ENCODE results near the gene TTC33.

The TTC33 gene

DNA sequence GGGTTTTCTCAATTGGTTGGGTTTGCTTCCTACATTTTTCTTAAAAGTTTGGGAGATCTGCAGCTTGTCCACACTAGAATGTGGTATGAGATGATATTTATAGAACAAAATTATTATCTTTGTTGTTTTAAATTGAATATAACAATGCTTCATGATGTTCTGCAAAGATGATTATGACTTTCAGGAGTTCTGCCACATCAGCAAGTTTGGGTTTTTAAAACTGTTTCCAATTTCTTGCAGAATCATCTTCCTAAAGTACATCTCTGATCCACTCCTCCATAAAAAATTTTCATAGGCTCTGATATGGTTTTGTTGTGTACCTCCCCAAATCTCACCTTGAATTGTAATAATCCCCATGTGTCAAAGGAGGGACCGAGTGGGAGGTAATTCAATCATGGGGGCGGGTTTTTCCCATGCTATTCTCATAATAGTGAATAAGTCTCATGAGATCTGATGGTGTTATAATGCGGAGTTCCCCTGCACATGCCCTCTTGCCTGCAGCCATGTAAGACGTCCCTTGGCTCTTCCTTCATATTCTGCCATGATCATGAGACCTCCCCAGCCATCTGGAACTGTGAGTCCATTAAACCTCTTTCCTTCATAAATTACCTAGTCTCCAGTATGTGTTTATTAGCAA is 195.2 kb downstream of the TTC33 start:
- no peak for DNase-seq

DNA sequence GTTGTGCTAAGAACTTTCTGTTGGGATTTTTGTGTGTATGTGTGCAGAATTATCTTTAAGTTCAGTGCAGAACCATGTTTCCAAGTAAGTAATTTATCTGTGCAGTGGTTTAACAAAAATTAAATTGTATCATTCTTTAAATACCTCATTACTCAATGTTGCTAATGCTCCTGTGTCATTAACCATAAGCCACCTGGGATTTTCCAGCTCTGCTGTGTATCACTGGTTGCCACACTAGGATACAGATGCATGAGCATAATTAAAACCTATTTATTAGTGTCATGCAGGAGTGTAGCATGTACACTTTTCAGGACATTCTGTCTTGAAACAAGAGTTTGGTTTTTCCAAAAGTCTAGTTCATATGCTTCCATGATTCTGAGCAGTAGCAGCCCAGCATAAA is 196.5 kb downstream of the TTC33 start:
- no peak for DNase-seq

DNA sequence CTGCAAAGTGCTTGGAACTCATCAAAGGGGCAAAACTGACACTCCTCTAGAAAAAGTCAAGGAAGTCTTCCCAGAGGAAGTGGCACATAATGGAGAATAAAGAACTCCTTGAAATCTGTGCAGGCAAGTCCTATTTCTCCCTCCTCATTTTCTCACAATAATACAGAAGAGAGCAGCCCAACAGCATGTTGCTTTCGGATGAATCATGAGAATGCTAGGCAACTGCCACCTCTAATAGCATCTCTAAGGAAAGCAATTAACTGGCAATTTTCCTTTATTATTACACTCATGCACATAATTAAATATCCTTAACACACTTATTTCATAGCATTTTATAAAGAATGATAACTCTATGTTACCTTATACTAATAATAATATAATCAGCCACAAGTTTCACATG is 198.3 kb downstream of the TTC33 start:
- DNase-seq, result no peak

DNA sequence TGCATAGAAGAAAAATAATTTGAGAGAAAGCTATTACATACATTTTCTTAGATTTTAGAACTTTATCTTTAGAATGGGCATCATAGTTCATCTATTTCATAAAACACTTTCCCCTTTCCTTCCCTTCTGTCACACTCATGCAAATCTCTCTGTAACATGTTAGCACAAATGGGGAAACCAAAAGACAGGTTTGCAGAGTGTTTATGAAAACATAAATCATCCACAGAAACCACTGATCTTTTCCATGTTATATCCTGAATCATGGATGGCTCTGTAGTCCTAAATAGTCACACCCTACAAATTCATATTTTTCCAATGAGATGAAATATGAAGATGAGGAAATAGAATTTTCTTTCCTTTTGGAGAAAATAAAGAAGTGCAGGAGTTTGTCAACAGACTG is 198.9 kb downstream of the TTC33 start:
- DNase-seq, result no peak

DNA sequence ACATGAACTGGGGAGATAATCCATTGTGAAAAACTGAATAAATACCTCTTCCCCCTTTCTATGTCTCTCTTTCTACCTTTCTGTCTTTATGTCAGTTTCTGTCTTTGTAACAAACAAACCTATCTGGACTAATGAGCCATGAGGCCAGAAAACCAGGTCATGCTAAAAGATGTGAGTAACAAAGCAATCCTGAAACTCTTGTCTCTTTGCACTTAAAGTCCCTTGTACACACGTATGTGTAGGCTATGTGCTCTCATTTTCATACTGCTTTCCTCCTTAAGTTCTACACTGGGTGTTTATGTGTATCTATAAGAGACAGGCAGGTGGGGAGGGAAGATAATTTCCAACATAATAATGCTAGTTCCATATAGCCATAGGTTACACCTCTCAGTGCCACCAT is 199.9 kb downstream of the TTC33 start:
- DNase-seq, result no peak

DNA sequence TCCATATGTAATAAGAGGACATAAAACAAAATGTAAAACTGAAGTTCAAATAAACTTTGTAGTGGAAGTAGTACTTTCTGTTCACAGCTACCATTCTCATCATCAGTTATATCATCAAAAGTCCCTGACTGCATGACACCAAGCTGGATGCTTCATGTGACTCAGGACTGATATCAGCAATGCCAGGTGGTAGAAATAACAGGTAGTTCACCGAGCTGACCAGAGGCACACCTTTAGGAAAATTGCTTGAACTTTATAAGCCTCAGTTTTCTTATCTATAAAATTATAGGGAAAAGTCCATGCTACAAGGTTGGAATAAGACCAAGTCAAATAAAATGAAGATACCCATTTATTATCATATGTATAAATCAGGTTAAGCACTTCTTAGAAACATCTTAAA is 200.9 kb downstream of the TTC33 start:
- no peak for DNase-seq

DNA sequence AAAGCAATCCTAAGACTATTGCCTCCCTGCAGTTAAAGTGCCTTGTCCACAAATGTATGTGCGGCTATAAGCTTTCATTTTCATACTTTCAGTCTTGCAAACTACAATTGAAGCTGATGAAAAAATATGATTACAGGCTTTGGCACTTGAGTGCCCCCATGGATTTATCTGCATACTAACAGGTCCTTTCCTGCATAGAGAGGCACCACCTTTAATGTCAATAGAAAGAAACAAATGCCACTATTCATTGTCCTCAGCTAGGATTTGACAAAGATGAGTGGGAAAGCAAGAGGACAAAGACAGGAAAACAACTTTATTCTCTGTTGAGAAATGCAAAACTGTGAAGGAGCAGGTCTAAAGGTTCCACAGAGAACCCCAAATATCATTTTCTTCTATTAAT is 201.7 kb downstream of the TTC33 start:
- no peak for DNase-seq

DNA sequence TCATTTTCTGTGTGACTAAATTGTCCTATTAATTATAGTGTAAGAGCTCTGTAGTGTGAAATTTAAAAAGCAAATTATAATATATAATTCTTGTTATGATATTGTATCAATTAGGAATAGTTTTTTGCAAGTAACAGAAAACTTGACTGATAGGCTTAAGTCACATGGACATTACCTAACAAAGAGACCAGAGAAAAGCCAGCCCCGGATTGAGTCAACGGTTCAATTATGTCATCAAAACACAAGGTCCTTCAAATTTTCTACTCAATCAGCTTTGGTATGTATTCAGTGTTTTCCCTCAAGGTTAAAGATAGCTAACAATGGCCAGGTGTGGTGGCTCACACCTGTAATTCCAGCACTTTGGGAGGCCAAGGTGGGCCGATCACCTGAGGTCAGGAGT is 202.8 kb downstream of the TTC33 start:
- DNase-seq, result no peak

DNA sequence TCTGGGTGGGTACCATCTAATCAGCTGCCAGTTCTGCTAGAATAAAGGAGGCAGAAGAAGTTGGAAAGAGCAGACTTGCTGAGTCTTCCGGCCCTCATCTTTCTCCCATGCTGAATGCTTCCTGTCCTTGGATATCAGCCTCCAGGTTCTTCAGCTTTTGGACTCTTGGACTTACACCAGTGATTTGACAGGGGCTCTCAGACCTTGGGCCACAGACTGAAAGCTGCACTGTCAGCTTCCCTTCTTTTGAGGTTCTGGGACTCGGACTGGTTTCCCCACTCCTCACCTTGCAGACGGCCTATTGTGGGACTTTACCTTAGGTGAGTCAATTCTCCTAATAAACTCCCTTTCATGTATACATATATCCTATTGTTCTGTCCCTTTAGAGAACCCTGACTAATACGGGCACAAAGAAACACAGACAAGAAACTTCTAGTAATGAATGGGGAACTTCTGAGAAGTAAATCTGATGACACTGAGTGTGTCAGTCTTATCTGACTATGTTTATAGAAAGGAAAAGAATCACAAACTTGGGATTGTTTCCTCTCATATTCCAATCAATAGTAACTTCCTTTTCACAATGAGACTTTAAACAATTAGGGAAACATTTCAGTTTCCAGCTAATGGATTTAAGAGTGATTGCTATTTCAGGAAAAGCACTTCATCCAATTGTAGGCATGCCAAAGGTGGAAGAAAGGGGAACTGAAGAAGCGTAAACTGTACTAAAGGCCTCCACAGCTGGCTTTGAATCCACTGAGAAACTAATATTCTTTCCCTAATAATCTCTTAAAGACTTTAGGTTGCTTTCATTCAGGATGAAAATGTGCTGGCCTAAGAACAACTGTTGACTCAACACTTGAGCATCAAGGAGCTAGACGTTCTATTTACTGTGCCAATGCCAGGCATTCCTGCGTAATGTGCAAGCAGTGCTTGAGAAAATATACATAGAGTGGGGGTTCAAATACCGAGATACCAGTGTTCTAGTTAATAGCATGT is 204.0 kb downstream of the TTC33 start:
- DNase-seq, result no peak

DNA sequence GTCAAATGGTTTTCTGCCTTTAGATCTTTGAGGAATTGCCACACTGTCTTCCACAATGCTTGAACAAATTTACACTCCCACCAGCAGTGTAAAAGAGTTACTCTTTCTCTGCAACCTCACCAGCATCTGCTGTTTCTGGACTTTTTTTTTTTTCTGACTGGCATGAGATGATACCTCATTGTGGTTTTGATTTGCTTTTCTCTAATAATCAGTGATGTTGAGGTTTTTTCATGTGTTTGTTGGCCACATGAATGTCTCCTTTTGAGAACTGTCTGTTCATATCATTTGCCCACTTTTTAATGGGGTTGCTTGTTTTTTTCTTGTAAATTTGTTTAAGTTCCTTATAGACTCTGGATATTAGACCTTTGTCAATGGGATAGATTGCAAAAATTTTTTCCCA is 205.3 kb downstream of the TTC33 start:
- DNase-seq, result no peak

DNA sequence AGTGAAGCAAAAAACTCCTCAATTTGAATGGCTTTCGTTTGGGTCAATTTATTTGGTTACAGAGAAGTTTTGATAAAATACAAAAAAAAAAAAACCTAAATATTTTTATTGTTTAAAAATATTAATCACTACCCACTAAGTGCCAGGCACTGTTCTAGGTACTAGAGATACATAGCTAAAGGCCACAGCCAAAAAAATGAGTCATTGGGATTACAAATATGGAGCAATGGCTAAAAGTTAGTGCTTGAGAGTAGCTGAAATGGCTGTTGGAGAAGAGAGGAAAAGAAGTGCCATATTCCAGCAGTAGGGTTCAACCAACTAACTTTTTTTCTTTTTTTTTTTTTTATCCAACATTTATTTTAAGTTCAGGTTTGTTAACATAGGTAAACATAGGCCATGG is 206.1 kb downstream of the TTC33 start:
- no peak for DNase-seq

DNA sequence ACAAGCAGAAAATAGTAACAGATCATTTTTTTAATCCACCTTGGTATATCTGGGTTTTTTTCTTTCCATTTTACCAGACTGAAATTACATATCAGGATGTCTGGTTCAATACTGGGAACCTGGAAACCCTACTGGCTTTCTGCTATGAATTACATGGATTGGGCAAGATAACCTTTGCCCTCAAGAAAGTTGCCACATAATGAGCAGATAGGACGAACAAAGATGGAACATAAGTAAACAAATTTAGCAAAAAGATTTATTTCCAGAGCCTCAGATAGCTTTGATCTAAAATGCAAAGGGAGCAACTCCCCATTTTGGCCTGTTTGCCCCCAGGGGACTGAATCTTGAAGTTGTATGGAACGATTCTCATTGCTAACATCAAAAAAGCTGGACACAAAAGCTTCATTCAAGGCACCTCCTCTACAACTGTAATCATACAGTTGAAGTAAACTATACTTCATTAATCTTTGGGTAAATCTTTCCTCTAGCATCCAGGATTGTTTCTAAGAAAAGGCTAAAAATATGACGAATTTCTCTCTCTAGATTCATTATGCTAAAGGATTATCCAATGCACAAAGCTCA is 207.7 kb downstream of the TTC33 start:
- no peak for DNase-seq

DNA sequence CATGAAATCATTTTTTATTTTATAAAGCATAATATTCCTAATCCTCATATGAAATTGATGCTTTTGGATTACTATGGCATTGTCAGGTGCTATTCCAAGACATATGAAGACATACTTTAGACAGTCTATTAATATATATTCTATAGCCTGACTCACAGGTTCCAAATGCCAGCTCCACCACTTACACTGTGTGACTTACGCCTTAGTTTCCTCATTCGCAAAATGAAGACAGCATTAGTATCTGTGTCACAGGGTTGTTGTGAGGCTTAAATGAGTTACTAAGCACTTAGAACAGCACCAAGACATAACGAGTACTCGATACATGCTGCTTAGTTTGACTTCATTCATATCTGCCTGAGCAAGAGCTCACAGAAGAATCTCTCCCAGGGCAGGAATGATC is 208.2 kb downstream of the TTC33 start:
- no peak for DNase-seq

DNA sequence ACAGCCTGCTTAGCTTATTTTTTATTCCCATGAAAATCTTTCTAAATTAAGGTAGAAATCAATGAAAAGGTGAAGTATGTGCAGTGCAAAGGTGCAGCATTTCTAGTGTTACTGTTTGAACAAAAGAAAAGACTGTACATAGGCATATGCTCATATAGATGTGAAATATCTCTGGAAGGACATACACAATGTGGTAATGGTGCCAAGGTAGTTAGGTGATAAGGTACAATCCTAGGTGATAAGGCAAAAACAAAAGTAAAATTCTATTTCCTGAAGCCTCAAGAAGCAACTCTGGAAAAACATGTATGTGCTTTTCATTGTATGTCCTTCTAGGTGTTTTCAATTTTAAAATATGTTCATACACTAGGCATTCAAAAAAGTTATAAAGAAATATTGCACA is 215.5 kb downstream of the TTC33 start:
- DNase-seq, result no peak

DNA sequence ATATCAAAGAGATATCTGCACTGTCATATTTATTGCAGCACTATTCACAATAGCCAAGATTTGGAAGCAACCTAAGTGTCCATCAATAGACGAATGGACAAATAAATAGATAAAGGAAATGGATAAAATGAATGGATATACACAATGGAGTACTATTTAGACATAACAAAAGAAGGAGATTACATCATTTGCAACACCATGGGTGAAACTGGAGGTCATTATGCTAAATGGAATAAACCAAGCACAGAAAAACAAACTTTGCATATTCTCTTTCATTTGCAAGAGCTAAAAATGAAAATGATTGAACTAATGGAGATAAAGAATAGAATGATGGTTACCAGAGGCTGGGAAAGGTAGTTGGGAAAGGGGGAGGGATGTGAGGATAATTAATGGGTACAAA is 231.1 kb downstream of the TTC33 start:
- DNase-seq, result no peak

DNA sequence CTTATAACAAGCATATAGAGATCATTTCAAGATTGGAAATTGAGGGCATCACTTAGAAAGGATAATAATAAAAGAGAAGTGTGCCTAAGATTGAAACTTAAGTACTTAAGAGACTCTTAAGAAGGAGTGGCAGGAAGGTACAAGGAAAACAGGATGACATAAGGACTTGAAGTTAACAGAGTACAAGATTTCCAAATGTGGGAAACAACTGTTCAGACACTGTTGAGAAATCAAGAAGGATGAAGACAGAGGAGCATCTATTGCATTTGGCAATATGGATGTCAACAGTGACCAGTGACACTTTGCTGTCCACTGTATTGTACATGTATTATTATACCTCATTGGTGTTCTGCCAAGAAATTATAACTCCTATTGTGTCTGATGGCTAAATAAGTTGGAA is 233.8 kb downstream of the TTC33 start:
- DNase-seq, result no peak

DNA sequence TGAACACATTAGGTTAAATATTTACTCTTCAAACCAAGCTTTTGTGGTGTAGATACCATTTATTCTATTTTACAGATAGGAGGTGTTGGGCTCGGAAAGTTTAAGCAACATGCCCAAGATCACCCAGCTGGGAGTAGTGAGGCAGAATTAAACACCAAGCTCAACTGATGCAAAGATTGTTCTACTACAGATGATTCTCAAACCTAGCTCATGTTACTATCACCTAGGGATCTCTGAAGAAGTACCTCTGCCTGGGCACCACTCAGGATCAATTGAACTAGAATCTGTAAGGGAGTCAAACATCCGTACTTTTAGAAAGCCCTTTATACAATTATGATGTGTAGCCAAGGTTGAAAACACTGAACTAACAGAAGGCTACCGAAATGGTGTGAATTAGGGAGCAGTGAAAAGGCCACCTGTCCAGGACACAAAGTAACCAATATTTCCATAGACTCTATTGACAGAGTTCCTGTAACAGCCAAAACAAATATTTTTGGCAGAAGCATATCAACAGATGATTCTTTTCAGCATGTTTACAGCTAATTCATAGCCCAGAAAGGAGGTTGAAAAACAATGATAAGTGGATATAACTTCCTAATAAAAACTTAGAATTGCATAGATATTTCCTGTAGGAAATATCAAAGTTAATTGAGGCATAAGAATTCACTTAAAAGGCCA is 234.5 kb downstream of the TTC33 start:
- no peak for DNase-seq

DNA sequence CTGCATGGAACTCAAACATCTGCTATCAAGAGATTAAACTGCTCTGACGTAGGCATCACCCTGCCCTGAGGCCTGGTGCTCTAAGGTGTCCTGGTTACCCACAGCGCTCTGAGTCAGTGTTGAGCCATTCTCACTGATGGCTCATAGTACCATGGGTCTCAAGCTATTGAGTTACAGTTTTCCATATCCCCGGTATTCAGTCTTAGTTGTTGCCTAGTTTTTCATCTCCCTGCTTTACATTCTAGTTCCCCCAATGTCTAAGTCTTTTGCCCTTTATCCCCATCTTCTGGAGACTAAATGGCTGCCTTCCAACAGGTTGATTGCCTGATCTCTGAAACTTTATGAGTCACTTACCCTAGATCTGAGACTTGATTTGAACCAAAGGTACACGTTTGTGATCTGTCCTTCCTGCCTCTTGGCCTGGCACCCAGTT is 237.3 kb downstream of the TTC33 start:
- no peak for DNase-seq

DNA sequence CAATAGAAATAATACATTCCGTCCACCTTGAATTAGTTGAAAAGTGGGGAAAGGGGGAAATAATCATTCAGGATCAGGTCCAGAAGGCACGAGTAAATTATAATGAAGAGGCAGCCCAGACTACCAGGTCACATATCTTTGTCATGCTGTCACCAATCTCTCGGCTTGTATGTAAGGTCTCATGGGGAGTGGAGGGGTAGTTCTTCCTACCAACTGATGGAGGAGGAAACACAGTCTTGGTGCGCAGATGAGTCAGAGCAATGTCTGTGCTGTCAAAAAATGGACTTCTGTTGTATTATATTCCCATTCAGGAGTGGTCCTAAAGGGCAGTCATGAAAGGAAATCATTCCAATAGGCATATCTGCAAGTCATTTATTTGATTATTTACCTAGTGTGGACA is 240.3 kb downstream of the TTC33 start:
- DNase-seq, result no peak

DNA sequence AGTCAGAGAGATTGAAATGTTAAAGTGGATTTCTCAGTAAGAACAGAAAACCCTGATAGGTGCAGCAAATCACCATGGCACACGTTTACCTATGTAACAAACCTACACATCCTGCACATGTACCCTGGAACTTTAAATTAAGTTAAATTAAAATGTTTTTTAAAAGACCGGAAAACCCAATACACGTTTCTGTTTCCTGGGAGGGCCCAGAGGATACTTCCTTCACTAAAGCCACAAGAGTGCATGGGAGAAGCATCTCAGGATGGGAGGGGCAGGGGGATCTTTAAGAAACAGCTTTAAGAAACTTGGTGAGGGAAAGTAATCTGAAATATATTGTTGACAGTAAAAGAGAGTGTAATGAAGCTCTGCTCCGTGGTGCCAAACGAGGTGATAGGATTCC is 240.8 kb downstream of the TTC33 start:
- no peak for DNase-seq

DNA sequence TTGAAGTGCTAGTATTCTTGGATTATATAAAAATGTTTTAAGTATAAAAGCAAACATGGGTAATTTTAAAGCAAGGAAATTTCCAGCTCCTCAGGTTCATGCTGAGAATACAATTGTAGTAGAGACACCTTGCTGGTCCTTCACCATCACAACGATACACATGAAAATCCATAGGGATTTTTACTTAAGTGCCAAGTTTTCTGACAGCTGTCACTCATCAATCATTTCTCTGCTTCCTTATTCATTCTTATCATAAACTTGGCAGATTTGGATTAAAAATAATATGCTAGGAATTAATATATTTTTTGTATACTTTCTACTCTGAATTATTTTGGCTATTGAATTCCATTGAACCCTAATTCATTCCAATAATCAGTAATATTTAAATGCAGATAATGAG is 244.0 kb downstream of the TTC33 start:
- no peak for DNase-seq

DNA sequence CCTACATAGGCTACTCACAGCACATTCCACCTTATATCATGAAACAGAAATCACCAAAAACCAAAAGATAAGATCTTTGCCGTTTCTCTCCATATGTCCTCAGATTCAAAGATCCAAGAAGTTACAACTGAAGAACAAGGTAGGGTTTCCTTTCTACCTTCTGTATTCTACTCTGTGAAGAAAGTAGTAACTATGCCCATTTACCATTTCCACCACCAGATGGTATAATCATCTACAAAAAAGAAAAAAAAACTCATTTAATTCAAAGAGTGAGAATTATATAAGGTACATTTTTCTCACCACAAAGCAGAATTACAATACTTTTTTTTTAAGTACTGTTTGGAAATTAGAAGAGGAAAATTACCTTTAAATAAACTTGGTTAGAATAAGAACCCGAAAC is 248.7 kb downstream of the TTC33 start:
- DNase-seq, result no peak

DNA sequence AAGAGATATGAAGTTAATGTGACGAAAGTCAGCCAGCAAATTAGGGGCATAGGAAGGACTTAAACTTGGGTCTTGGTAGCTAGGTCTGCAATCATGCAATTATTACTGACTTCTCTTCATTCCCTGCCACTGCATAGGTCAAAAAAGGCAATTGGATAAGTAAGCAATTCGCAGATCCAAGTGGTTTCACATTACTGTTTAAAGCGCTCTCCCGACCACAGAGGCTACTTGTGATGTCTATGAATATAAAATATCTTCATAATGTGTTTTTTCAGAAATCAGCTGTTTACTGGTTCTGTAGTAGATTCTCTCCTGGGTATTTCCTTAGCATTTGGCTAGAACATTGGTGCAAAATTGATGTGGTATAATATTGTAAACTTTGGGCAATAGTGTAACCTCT is 250.7 kb downstream of the TTC33 start:
- no peak for DNase-seq

DNA sequence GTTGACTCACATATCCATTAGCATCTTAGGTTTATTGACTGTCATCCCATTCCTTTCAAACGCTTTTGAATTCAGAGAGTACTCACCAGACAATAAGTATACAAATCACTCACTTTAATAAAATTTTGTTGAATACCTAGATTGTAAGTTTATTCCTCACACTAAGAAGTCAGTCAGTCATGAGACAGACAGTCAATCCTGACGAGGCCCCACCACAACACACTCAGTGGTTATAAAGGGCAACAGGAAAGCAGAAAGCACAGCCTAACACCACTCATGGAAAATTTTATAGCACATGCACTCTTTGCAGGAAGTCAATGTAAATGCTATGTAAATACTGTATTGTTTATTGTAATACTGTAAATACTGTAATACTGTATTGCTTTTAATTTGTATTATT is 252.3 kb downstream of the TTC33 start:
- DNase-seq, result no peak

All from NCI-H2171 (cell line).